Measurements from ENCODE around the gene TDRD7. TPM values are rescaled to one million over a fixed set of nuclear protein-coding genes. Genes with fewer than 3 reads are reported as not detected.

TDRD7 gene
- total RNA-seq, 1 donor from 2014 or later, result 4.1 TPM

DNA sequence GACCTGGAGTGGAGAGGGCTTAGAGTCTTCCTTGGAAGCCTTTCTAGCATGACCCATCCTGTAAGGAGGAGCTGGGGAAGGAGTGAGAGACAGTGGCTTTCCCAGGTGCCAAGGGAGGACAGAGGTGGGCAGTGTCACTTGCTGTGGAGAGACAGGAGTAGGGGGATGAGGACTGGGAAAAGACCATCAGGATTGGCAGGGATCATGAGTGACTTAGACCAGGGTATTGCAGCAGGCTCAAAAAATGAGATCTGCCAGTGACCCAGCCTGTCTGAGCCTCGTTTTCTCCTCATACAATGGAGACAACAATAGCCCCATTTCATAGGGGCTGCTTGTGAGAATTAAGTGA, 91.9 kb downstream of the TDRD7 start:
- ATAC-seq (no peak), DNase-seq (ENCODE audit: low spot score) (no peak)

DNA sequence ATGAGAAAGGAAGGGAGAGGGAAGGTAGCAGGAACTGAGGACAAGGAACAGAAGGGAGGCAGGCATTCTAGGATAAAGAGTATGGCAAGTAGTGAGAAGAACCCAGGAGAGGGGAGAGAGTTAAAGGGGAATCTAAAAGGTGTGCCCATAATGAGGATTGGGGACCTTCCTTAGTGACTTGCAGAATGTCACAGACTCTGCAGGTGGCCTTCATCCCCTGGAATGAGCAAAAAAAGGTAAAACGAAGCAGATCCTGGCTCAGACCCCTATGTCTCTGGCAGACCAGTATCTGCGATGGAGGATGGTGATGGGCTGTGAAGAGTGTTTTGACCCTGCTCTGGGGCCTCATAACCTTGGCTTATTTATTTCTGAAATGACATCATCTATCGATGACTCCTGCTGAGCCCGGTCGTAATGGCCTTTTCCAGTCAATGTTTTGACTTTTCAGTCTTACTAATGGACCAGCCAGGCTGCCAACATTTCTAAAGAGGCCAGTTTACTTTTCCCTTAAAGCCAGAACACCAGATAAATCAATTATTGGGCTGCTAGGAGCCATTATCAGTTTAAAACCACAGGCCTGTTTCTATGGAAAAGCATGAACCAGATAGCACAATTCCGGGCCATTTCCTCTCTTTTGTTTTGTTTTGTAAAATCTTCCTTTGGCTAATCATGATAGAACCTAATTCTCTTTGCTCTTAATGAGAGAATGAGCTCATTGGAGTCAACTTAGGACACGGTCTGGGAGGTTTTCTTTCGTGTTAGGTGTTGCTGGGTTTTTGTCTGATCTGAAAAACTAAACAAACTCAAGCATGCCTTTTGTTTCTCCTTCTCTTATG, 92.7 kb downstream of the TDRD7 start:
- peak; percentile 5 for ATAC-seq
- no peak for DNase-seq (ENCODE audit: low spot score)

- DNase-seq (ENCODE audit: low spot score), result no peak
- no peak for ATAC-seq
These were observed 93.9 kb downstream of the TDRD7 start for GRCh38 chr9:97505845-97506244.

- no peak for ATAC-seq
- DNase-seq (ENCODE audit: low spot score), result no peak
These were observed 94.4 kb downstream of the TDRD7 start for GRCh38 chr9:97506306-97506705.

GRCh38 chr9:97506787-97507186, 94.9 kb downstream of the TDRD7 start:
- no peak for ATAC-seq
- no peak for DNase-seq (ENCODE audit: low spot score)

DNA sequence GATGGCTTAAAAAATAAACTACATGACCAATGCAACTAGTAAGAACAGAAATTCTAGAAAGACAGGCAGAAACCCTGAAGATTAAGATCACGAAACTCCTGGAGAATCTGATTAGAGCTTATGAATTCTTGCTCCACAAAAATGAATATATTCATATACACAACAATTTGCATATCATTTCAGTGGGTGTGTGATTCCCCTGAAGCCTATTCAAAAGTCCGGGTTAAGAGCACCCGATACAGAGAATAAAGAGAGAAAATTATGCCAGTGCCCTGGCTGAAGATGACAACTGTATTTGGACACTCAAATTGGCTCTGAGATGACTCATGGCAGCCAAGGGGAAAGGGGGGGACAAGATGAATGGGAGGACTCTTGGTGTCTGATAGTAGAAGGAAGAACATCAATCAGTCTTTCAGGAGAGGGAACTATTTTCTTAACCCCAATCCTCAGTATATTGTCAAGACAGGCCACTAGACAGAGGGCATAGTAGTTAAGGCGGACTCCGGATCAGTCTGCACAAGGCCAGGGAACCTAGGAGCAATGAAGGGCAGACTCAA, 95.6 kb downstream of the TDRD7 start:
- no peak for DNase-seq (ENCODE audit: low spot score)
- no peak for ATAC-seq

- no peak for ATAC-seq
These were observed 97.0 kb downstream of the TDRD7 start for GRCh38 chr9:97508852-97509251.

DNA sequence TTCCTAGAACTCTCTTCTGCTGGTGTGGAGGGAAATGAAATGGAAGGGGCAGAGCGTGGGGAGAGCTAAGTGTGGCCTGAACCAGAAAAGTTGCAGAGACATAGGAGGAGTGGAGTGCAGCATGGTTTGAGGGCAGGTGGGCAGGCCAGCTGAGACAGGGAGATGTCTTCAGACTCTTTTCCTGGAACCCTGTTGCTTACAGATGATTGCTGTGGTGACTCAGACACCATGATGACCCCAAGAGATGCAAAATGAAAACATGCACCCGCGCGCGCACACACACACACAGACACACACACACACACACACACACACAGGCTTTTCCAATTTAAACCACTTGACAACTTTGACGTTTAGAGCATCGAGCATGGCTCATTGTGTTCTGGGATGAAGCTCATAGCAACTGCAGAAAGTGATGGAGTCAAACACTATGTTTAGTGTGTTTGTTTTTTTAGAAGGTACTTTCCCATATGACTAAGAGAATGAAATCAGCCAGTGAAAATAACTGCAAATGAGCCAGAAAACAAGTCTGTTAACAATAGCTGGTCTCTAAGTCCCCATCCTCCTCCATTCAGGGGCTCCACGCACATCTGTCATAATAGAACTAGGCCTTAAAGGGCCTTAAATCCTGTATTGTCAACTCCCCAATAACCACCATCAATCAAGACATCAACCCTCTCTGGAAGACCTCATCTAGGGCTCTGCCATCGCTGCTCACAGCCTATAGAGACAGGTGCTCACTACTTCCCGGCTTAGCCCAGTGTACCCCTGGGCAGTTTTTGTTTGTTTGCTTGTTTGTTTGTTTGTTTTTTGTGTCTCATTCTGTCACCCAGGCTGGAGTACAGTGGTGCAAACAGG, 99.1 kb downstream of the TDRD7 start:
- no peak for ATAC-seq
- DNase-seq (ENCODE audit: low spot score), result peak; percentile 7

More at GRCh38 chr9:97508852-97509251, 97.0 kb downstream of the TDRD7 start:
- no peak for DNase-seq (ENCODE audit: low spot score)

DNA sequence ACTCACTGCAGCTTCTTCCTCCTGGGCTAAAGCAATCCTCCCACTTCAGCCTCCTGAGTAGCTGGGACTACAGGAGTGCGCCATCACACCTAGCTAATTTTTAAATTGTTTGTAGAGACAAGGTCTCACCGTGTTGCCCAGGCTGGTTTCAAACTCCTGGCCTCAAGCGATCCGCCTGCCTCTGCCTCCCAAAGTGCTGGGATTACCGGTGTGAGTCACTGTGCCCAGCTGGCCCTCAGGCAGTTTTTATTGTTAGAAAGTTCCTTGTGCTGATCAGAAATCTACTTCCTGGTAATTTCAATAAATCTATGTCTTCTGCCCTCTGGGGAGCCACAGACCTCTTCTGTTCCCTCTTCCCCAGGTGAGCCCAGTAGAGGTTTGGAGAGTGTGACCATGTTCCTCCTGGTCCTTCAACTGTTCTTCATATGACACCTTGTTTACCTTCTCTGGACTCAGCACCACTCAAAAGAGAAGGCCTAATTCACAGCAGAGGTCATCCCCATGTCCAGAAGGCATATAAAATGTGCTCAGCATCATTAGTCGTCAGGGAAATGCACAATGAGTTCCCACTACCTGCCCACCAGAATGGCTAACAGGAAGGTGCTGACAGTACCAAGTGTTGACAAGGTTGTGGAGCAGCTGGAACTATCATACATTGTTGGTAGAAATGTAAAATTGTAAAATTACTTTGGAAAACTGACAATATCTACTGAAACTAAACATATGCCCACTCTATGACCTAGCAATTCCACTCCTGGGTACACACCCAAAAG, 99.9 kb downstream of the TDRD7 start:
- ATAC-seq (no peak), DNase-seq (ENCODE audit: low spot score) (peak; percentile 7)

DNA sequence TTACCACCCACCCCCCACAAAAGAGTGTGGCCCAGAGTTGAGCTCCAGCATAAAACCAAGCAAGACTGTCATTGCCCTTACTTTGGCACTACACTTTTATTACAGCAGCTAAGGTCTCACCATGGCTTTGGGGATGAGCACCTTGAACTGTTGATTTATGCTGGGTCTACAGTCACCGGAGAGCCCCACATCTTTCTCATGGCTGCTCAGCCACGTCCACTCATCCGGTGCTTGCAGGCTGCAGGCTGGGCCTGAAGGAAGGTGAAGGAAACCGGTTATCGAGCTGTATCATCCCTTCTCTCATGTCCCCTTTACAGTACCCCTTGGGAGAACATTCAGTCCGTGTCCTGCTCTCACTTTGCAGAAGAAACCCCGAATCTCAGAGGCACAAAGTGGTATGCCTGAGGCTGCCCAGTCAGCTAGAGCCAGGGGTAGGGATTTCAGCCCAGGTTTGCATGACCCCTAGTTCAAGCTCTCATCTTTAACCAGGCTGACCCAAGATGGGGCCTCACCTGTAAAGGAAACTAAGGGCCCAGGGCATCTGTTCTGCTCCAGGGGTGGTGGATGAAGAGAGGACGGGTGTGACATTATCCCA, 101.2 kb downstream of the TDRD7 start:
- DNase-seq (ENCODE audit: low spot score) (peak; percentile 35), ATAC-seq (no peak)

DNA sequence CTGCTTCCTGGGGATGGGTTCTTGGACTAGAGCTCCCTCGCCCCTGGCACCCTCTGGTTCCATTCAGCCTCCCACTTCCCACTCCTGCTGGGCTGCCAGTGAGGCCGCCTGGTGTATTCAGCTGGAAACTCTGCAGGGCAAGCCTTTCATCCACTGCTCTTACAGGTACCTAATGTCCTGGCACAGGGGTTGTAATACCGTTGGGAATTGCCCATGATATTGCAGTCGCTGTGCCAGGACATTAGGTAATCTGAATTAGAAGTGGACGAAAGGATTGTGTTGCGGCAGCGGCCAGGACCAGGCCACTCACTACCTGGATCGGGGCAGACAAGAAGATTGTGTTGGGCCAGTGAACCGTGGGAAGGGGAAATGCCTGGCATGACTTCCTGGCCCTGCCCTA, 102.6 kb downstream of the TDRD7 start:
- ATAC-seq, result peak; percentile 96
- peak; percentile 81 for DNase-seq (ENCODE audit: low spot score)

DNA sequence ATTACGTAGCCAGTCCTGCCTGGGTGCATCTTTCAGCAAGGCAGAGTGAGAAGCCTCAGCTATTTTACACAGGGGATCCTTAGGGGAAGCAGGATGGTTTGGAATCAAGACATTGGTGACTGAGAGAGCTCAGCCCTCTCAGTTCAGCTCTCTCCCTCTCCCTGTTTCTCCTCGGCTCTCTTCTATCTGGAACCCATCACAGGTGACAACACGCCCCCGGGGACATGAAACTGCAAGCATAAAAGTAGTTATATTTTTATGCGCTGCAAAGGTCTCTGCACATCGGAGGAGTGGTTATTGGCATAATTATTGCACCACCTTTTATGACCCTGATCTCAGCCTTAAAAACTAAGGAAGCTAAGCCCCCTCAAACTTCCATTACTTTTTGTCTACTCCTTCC, 103.8 kb downstream of the TDRD7 start:
- ATAC-seq (no peak), DNase-seq (ENCODE audit: low spot score) (no peak)

DNA sequence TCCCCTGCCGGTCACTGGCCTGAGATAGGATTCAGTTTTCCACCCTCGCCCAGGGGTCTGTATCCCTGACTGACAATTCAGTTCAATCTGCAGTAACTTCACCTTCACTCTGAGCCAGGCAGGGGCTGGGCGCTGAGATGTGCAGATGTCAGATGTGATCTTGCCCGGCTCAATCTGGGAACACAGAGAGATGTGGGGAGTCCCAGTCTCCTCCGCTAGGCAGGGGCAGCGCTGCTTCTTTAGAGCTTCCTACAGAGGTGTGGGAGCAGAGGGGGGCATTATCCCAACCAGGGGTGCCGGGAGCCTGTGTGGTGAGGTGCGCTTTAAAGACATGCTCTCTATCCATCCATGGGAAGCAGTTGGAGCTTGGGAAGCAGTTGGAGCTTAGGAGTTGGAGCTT, 104.2 kb downstream of the TDRD7 start:
- ATAC-seq (no peak), DNase-seq (ENCODE audit: low spot score) (no peak)

- ATAC-seq, result no peak
- no peak for DNase-seq (ENCODE audit: low spot score)
These were observed 105.6 kb downstream of the TDRD7 start for GRCh38 chr9:97517331-97518089.

- DNase-seq (ENCODE audit: low spot score) (no peak), ATAC-seq (no peak)
These were observed 106.4 kb downstream of the TDRD7 start for GRCh38 chr9:97518166-97518908.

DNA sequence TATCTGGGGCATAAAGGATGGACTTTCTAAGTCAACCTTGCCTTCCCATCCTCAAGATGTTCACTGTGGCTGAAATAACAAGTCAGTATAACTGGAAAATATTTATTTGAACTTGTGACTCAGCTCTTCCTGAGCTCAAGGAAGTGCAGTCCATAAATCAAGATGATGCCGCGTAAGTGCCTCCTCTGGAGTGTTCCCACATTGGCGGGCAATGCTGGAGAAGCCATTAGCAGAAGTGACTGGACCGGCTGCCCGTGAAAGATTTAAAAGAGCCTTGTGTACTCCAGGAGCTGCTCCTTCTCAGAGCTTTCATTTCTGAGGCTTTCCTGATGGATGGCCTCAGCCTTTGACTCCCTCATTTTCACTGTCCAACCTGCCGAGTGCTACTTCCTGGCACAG, 107.0 kb downstream of the TDRD7 start:
- DNase-seq (ENCODE audit: low spot score), result no peak
- no peak for ATAC-seq

DNA sequence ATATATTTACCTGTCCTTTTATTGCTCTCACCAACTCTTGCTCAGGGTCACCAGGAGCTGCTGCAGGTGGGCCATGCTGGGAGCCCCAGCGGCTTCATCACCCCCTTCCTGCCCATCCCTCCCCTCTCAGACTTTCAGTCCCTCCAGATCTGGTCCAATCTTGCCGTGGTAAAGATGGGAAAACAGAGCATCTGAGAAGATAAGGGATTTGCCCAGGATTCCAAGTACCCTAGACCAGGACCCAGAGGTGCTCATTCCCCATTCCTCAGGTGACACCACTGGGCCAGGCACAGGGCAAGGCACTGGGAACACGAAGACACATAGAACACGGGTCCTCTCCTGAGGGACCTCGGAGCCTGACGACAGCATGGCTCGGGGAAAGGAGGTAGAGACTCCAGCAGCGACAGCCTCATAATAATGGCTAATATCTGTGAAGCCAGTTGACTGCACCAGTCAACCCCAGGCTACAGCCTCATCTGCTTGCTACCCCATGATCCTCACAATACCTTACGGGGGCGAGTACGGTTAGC, 107.6 kb downstream of the TDRD7 start:
- ATAC-seq (no peak), DNase-seq (ENCODE audit: low spot score) (no peak)

GRCh38 chr9:97521576-97522333, 109.9 kb downstream of the TDRD7 start:
- ATAC-seq (no peak), DNase-seq (ENCODE audit: low spot score) (no peak)
